ENCODE measurements around the gene STEAP1B. TPM values are rescaled to one million over a fixed set of nuclear protein-coding genes. Genes with fewer than 3 reads are reported as not detected.

STEAP1B gene
- total RNA-seq, 1 donor from 2014 or later = 1.3 TPM

DNA sequence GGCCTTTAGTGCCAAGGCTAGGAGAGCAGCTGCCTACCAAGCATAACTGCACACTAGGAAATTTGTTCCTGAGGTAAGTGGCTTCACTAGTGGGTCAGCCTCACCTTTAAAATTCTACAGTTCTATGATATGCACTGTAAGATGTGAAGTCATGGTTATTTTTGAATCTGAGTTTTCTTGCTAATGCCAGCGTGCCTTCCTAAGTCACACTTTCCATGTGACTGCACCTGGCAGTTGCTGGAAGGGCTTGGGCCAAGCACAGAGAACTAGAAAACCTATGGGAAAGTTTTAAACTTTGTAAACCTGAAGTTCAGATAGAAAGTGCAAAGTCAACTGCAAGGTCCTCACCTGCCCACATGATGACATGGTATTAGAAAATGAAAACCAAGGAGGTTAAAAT lies 42.5 kb downstream of the STEAP1B start:
- H4K20me1 ChIP-seq (ENCODE audit: insufficient read depth, low read length) = no peaks in the 10 kb centered on the region
- H3K36me3 Mint-ChIP-seq (ENCODE audit: low read depth, unreplicated experiment) = no peaks in the 10 kb centered on the region
- TF ChIP-seq, protein P1, sequence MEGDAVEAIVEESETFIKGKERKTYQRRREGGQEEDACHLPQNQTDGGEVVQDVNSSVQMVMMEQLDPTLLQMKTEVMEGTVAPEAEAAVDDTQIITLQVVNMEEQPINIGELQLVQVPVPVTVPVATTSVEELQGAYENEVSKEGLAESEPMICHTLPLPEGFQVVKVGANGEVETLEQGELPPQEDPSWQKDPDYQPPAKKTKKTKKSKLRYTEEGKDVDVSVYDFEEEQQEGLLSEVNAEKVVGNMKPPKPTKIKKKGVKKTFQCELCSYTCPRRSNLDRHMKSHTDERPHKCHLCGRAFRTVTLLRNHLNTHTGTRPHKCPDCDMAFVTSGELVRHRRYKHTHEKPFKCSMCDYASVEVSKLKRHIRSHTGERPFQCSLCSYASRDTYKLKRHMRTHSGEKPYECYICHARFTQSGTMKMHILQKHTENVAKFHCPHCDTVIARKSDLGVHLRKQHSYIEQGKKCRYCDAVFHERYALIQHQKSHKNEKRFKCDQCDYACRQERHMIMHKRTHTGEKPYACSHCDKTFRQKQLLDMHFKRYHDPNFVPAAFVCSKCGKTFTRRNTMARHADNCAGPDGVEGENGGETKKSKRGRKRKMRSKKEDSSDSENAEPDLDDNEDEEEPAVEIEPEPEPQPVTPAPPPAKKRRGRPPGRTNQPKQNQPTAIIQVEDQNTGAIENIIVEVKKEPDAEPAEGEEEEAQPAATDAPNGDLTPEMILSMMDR (IDR thresholded peaks at IDR 0.05; ENCODE audit: insufficient read depth, low read depth, low read length) = no peak
- TF ChIP-seq EZH2 (IDR thresholded peaks at IDR 0.05; ENCODE audit: insufficient read depth, low read length) = no peak
- no peaks in the 10 kb centered on the region for H3K4me1 ChIP-seq (ENCODE audit: insufficient read depth, low read length)
- no peak overlapping the region for H3K4me2 ChIP-seq (ENCODE audit: low read length)
- H3K4me3 ChIP-seq (ENCODE audit: insufficient read depth, low read depth, low read length) = no peak overlapping the region
- H3K4me3 Mint-ChIP-seq (ENCODE audit: unreplicated experiment) = no peak overlapping the region
- no peaks in the 10 kb centered on the region for H3K79me2 ChIP-seq (ENCODE audit: insufficient read depth, low read length)
- no peaks in the 10 kb centered on the region for H3K4me1 Mint-ChIP-seq (ENCODE audit: low read depth, unreplicated experiment)
- H3K27ac ChIP-seq (ENCODE audit: low read depth, low read length) = no peak overlapping the region
- no peaks in the 10 kb centered on the region for H3K27me3 ChIP-seq (ENCODE audit: insufficient read depth, low read length)
- no peaks in the 10 kb centered on the region for H3K36me3 ChIP-seq (ENCODE audit: insufficient read depth, low read length)
- no peaks in the 10 kb centered on the region for H3K9me3 ChIP-seq (ENCODE audit: insufficient read depth, low read depth, low read length)
- no peak overlapping the region for H3K9ac ChIP-seq (ENCODE audit: low read length)
- FAIRE-seq (no peak), DNase-seq (ENCODE audit: low read depth) (no peak)
- H2AFZ ChIP-seq (ENCODE audit: low read depth, low read length) = no peak overlapping the region
- H3K27me3 Mint-ChIP-seq (ENCODE audit: low read depth, unreplicated experiment) = peaks cover 12% of the 10 kb centered on the region
- no peaks in the 10 kb centered on the region for H3K9me3 Mint-ChIP-seq (ENCODE audit: unreplicated experiment)
- no peak overlapping the region for H3K27ac Mint-ChIP-seq (ENCODE audit: unreplicated experiment)

DNA sequence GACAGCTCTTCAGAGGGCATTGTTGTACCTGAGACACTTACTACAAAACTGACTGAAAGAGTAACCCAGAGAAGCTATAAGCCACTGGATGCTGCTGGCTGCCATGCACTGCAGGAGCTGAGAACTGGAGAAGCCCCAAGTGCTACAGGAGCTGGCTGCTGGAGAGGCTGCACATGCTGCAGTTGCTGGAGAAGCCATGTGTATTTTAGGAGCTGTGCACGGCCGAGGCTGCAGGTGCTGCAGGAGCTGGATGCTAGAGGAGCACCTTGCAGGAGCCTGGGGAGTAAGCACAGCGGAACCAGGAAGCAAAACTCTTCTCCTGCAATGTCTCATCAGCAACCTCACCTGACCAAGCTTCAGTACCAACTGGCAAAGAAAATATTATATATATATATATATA lies 45.5 kb downstream of the STEAP1B start:
- FAIRE-seq = no peak
- no peaks in the 10 kb centered on the region for H3K4me1 Mint-ChIP-seq (ENCODE audit: low read depth, unreplicated experiment)

DNA sequence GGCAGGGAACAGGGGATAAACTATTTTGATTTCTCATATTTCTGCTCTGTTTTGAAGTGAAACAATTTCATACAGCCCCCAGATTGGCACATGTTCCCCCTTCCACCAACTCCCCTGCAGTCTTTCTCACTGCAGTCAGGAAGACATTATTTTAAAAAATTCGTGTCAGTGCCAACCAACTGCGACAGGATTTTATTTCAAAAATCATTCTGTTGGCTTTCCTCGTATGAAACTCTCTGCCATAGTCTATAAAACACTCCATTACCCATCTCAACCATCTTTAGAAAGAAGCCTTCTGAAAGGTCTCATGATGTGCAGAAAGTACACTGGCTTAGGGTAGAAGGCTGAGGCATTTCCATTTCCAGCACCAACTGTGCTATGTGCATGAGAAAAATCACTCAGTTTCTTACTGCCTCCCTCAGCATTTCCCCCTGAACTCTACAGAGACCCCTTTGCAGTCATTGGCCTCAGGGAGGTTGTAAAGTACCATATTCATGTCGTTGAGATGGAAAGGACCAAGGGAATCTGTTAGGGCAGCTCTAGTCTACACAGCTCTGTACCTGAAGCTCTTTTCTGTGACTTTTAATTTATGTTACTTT lies 46.9 kb downstream of the STEAP1B start:
- Histone ChIP-seq H2AFZ (ENCODE audit: low read depth, low read length) (no peak overlapping the region), H3K9me3 (ENCODE audit: insufficient read depth, low read depth, low read length) (no peaks in the 10 kb centered on the region), H3K9ac (ENCODE audit: low read length) (no peak overlapping the region), H3K27me3 (ENCODE audit: insufficient read depth, low read length) (peaks cover 2% of the 10 kb centered on the region), H4K20me1 (ENCODE audit: insufficient read depth, low read length) (no peaks in the 10 kb centered on the region), H3K36me3 (ENCODE audit: insufficient read depth, low read length) (no peaks in the 10 kb centered on the region), H3K4me2 (ENCODE audit: low read length) (no peak overlapping the region), H3K27ac (ENCODE audit: low read depth, low read length) (no peak overlapping the region), H3K79me2 (ENCODE audit: insufficient read depth, low read length) (no peaks in the 10 kb centered on the region), H3K4me1 (ENCODE audit: insufficient read depth, low read length) (no peaks in the 10 kb centered on the region), H3K4me3 (ENCODE audit: insufficient read depth, low read depth, low read length) (no peak overlapping the region)
- no peak overlapping the region for H3K27ac Mint-ChIP-seq (ENCODE audit: unreplicated experiment)
- H3K4me1 Mint-ChIP-seq (ENCODE audit: low read depth, unreplicated experiment) = no peaks in the 10 kb centered on the region
- H3K27me3 Mint-ChIP-seq (ENCODE audit: low read depth, unreplicated experiment) = peaks cover 15% of the 10 kb centered on the region
- FAIRE-seq (no peak), DNase-seq (ENCODE audit: low read depth) (no peak)
- no peaks in the 10 kb centered on the region for H3K9me3 Mint-ChIP-seq (ENCODE audit: unreplicated experiment)
- no peak for TF ChIP-seq EZH2 (IDR thresholded peaks at IDR 0.05; ENCODE audit: insufficient read depth, low read length)
- TF ChIP-seq, protein P1 (IDR thresholded peaks at IDR 0.05; ENCODE audit: insufficient read depth, low read depth, low read length) = no peak
- H3K4me3 Mint-ChIP-seq (ENCODE audit: unreplicated experiment) = no peak overlapping the region
- H3K36me3 Mint-ChIP-seq (ENCODE audit: low read depth, unreplicated experiment) = no peaks in the 10 kb centered on the region

More for the DNA sequence above, 45.5 kb downstream of the STEAP1B start:
- no peak for DNase-seq (ENCODE audit: low read depth)
- H3K9me3 ChIP-seq (ENCODE audit: insufficient read depth, low read depth, low read length) = no peaks in the 10 kb centered on the region
- H3K27me3 ChIP-seq (ENCODE audit: insufficient read depth, low read length) = peaks cover 2% of the 10 kb centered on the region
- no peak overlapping the region for H3K27ac ChIP-seq (ENCODE audit: low read depth, low read length)
- Mint-ChIP-seq H3K27ac (ENCODE audit: unreplicated experiment) (no peak overlapping the region), H3K36me3 (ENCODE audit: low read depth, unreplicated experiment) (no peaks in the 10 kb centered on the region), H3K4me3 (ENCODE audit: unreplicated experiment) (no peak overlapping the region), H3K27me3 (ENCODE audit: low read depth, unreplicated experiment) (peaks cover 15% of the 10 kb centered on the region), H3K9me3 (ENCODE audit: unreplicated experiment) (no peaks in the 10 kb centered on the region)
- no peaks in the 10 kb centered on the region for H3K79me2 ChIP-seq (ENCODE audit: insufficient read depth, low read length)
- no peaks in the 10 kb centered on the region for H4K20me1 ChIP-seq (ENCODE audit: insufficient read depth, low read length)
- no peak overlapping the region for H2AFZ ChIP-seq (ENCODE audit: low read depth, low read length)
- no peak overlapping the region for H3K4me2 ChIP-seq (ENCODE audit: low read length)
- no peak overlapping the region for H3K9ac ChIP-seq (ENCODE audit: low read length)
- TF ChIP-seq, protein P1 (IDR thresholded peaks at IDR 0.05; ENCODE audit: insufficient read depth, low read depth, low read length) = no peak
- TF ChIP-seq EZH2 (IDR thresholded peaks at IDR 0.05; ENCODE audit: insufficient read depth, low read length) = no peak
- no peaks in the 10 kb centered on the region for H3K4me1 ChIP-seq (ENCODE audit: insufficient read depth, low read length)
- H3K4me3 ChIP-seq (ENCODE audit: insufficient read depth, low read depth, low read length) = no peak overlapping the region
- H3K36me3 ChIP-seq (ENCODE audit: insufficient read depth, low read length) = no peaks in the 10 kb centered on the region

All from astrocyte (in vitro differentiated cells and primary cell).